HL-60 (cell line): ENCODE measurements around the gene MYOCD.

ENCODE experiments used
- DNase-seq, 2 experiments: peaks; one replicate each; pipeline ENCODE4 v3.0.0-alpha.2; 2010 to 2020; ENCODE audit warnings: low read depth in 1 of 2, low spot score in 1 of 2
- H3K27ac ChIP-seq: fragments of 250-450 bp; sonication (Bioruptor Pico); replicated peaks from 2 replicates; pipeline ENCODE4 v1.5.1; 2020; ENCODE audit warnings: mild to moderate bottlenecking, moderate library complexity
- H3K27me3 ChIP-seq: fragments of 250-450 bp; sonication (Bioruptor Pico); 2 replicates; pipeline ENCODE4 v1.5.1; 2021; ENCODE audit warnings: mild to moderate bottlenecking, moderate library complexity; ENCODE audit not compliant: insufficient read depth, poor library complexity, severe bottlenecking
- H3K4me3 ChIP-seq: replicated peaks from 2 replicates; pipeline ENCODE4 v1.5.1; 2011; ENCODE audit warnings: mild to moderate bottlenecking, control low read depth, low read length; ENCODE audit not compliant: insufficient read depth
- GABPA ChIP-seq: IDR thresholded peaks from 2 replicates; pipeline ENCODE4 v1.6.1; 2012; ENCODE audit warnings: low read depth
- POLR2AphosphoS5 ChIP-seq: IDR thresholded peaks from 2 replicates; pipeline ENCODE4 v1.6.1; 2012; ENCODE audit warnings: low read depth
- SPI1 ChIP-seq: IDR thresholded peaks from 2 replicates; pipeline ENCODE4 v1.6.1; 2012; ENCODE audit warnings: low read depth, mild to moderate bottlenecking, borderline replicate concordance
- long read RNA-seq: library from polyadenylated mRNA; unstranded; transcript quantifications from one replicate; pipeline ENCODE4 v2.0.0, GENCODE V29; 2020
- TF ChIP-seq, protein P1 (sequence below): IDR thresholded peaks from one replicate; pipeline ENCODE4 v1.5.1; 2011; ENCODE audit warnings: low read length, control low read depth, inconsistent platforms; ENCODE audit not compliant: insufficient read depth
- TF ChIP-seq, protein P2 (sequence below): IDR thresholded peaks from 2 replicates; pipeline ENCODE4 v1.6.1; 2012; ENCODE audit warnings: low read depth; ENCODE audit not compliant: insufficient replicate concordance

The MYOCD gene
- long read RNA-seq = 0 reads

DNA sequence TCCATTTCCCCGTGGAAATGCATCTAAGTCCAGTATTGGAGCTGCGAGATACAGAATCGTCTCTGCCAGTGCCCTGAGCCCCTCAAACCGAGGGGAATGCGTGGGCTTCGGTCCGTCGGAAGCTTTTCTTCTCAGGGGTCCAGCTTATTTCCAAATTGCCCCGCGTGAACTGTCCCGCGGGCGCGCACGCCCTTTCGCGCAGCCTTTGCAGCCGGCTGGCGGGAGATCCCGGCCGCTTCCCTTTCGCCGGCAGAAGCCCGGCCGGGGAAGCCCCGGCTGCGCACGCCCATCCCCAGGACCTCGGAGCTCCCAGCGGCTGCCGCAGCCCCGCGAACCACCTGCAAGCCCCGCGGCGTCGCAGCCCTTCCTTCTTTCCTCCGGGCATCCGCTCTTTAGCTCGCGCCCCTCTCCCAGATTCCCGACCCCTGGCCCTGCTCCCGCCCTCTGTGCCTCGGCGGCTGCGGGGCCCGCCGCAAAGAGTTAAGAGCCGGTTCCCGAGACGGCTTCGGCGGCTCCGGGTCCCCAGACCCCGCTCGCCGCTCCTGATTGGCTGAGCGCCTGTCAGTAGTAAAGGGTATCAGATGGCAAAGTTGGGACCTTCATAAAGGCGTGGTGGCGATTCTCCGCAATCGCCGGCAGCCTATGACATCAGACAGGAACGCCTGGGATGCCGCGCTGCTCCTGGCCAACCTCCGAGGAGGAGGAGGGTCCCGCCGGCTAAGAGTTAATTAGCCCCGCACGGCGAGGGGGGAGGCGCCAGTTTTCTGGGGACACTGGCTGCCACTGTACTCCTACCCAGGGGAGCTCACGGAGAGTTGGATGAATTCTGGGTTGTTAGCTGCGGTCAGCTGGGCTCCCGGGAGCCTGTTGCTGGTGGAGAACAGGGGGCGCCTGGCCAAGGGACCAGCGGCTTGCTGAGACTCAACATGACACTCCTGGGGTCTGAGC is at the start of gene MYOCD:
MYOCD (plus strand) TSS at position 628 of the 948 bp plus-strand sequence; CDS start at position 927, 299 bp downstream.
- Histone ChIP-seq H3K4me3 (no peak within 1 kb of the TSS), H3K27me3 (no peaks in the 10 kb centered on the region), H3K27ac (no peak within 1 kb of the TSS)
- TF ChIP-seq, protein P1, sequence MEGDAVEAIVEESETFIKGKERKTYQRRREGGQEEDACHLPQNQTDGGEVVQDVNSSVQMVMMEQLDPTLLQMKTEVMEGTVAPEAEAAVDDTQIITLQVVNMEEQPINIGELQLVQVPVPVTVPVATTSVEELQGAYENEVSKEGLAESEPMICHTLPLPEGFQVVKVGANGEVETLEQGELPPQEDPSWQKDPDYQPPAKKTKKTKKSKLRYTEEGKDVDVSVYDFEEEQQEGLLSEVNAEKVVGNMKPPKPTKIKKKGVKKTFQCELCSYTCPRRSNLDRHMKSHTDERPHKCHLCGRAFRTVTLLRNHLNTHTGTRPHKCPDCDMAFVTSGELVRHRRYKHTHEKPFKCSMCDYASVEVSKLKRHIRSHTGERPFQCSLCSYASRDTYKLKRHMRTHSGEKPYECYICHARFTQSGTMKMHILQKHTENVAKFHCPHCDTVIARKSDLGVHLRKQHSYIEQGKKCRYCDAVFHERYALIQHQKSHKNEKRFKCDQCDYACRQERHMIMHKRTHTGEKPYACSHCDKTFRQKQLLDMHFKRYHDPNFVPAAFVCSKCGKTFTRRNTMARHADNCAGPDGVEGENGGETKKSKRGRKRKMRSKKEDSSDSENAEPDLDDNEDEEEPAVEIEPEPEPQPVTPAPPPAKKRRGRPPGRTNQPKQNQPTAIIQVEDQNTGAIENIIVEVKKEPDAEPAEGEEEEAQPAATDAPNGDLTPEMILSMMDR = no peak
- no peak for TF ChIP-seq SPI1
- TF ChIP-seq, protein P2, sequence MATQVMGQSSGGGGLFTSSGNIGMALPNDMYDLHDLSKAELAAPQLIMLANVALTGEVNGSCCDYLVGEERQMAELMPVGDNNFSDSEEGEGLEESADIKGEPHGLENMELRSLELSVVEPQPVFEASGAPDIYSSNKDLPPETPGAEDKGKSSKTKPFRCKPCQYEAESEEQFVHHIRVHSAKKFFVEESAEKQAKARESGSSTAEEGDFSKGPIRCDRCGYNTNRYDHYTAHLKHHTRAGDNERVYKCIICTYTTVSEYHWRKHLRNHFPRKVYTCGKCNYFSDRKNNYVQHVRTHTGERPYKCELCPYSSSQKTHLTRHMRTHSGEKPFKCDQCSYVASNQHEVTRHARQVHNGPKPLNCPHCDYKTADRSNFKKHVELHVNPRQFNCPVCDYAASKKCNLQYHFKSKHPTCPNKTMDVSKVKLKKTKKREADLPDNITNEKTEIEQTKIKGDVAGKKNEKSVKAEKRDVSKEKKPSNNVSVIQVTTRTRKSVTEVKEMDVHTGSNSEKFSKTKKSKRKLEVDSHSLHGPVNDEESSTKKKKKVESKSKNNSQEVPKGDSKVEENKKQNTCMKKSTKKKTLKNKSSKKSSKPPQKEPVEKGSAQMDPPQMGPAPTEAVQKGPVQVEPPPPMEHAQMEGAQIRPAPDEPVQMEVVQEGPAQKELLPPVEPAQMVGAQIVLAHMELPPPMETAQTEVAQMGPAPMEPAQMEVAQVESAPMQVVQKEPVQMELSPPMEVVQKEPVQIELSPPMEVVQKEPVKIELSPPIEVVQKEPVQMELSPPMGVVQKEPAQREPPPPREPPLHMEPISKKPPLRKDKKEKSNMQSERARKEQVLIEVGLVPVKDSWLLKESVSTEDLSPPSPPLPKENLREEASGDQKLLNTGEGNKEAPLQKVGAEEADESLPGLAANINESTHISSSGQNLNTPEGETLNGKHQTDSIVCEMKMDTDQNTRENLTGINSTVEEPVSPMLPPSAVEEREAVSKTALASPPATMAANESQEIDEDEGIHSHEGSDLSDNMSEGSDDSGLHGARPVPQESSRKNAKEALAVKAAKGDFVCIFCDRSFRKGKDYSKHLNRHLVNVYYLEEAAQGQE = no peak
- TF ChIP-seq GABPA = no peak
- TF ChIP-seq POLR2AphosphoS5 = no peak
- no peak for DNase-seq

- H3K27ac ChIP-seq = no peak overlapping the region
- H3K27me3 ChIP-seq = no peaks in the 10 kb centered on the region
- TF ChIP-seq SPI1 = no peak
- TF ChIP-seq POLR2AphosphoS5 = no peak
- TF ChIP-seq, protein P2 = no peak
- TF ChIP-seq, protein P1 = no peak
- no peak for TF ChIP-seq GABPA
- no peak for DNase-seq
- H3K4me3 ChIP-seq = no peak overlapping the region
Observed at GRCh38 chr17:12616161-12616560, 49.5 kb upstream of the MYOCD start.

DNA sequence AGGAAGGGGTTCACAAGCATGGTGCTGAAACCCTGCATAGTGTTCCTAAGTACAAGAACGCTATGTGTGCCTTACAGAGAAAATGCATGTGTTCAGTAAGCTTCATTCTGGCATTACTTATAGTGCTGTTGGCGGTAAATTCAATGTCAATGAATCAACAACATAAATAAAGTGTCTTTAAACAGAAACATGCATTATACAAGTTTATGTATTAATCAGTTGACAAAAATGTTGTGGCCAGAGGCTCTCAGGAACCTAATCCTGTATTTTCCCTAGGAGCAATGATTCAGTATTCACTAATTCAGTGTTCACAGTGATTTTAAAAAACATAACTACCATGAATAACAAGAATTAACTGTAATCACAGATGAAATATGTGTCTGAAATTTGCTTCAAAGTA is 47.1 kb upstream of the MYOCD start:
- TF ChIP-seq, protein P1 = no peak
- TF ChIP-seq, protein P2 = no peak
- no peak for TF ChIP-seq SPI1
- TF ChIP-seq POLR2AphosphoS5 = no peak
- no peak for TF ChIP-seq GABPA
- Histone ChIP-seq H3K27me3 (no peaks in the 10 kb centered on the region), H3K27ac (no peak overlapping the region), H3K4me3 (no peak overlapping the region)
- DNase-seq = no peak
